Pons (tissue), 1 donor: Measurements from ENCODE around the gene PPARGC1A.

ENCODE experiments used
- DNase-seq: peaks from one replicate; pipeline ENCODE4 v3.0.0-alpha.2; 2016; ENCODE audit warnings: low spot score

The PPARGC1A gene

DNA sequence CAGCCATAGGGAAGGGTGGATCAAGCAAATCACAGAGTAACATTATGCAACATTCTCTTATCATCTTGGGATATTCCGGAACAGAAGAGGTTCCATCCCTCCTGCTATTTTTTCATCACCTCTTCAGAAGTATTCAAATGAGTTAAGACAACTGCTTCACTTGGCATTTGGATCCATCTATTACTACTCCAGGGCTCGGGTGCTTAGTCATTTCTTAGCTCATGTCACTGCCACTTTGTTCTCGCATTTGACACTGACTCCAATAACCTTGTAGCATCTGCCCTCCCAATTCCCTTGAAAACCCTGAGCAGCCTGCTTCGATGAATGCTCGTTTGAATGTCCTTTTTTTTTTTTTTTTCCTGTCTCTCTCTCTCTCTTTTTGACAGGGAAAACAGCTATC lies 114.9 kb downstream of the PPARGC1A start:
- DNase-seq: no peak

DNA sequence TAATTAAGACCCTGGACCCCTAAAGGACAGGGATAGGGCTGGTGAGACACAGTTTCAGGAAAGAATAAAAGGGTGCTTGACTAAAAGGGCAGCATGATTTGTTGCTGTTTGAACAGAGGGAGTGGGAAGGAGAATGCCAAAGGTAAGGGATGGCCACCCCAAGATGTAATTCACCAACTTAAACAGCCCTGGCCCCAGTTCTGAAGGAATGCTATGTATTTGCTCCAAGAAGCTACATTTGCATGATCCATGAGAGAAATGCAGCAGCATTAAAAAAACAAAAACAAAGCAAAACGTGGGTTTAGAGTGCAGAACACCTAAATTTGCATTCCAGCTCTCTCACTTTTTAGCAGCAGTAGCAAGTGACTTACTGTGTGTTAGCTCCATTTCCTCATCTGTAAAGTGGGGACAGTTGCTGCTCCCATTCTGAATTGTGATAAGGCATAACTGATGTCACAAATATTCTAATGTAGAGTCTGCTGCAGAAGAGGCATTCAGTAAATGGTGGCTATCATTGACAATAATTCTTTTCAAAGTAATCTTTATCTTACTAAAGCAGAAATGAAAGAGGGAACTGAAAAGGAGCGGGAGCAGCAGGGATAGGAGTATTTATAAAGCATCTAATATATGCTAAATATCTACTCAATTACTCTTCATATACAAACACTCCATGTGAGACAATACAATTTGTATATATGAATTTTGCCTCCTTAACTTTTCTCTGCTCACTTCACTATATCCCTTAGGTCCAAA lies 115.8 kb downstream of the PPARGC1A start:
- no peak for DNase-seq

GRCh38 chr4:23770011-23770410 lies 119.8 kb downstream of the PPARGC1A start:
- no peak for DNase-seq

- DNase-seq: no peak
Observed at GRCh38 chr4:23769406-23769805, 120.4 kb downstream of the PPARGC1A start.

GRCh38 chr4:23768541-23768940 lies 121.3 kb downstream of the PPARGC1A start:
- DNase-seq: no peak

GRCh38 chr4:23766344-23766743 lies 123.5 kb downstream of the PPARGC1A start:
- no peak for DNase-seq

DNA sequence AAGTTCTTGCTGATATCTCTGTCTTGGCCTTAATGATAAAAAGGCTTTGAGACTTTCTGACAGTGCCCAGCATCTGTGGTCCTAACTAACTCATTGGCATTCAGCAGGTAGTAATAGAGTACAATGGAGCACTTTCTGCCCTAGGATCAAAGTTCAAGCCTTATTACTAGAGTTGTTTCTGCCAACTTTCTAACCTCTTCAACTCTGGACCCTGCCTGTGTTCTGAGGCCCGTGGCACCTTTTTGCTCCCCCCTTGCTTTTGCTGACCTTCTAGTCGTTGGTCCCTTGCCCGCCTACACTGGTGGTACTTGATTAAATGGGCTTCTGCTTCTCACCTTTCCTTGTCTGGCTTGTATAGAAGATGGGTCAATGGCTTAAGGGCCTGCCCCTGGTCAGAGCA lies 126.3 kb downstream of the PPARGC1A start:
- no peak for DNase-seq

GRCh38 chr4:23762551-23762950 lies 127.3 kb downstream of the PPARGC1A start:
- DNase-seq: no peak

- DNase-seq: no peak
Observed at GRCh38 chr4:23759066-23759465, 130.8 kb downstream of the PPARGC1A start.

DNA sequence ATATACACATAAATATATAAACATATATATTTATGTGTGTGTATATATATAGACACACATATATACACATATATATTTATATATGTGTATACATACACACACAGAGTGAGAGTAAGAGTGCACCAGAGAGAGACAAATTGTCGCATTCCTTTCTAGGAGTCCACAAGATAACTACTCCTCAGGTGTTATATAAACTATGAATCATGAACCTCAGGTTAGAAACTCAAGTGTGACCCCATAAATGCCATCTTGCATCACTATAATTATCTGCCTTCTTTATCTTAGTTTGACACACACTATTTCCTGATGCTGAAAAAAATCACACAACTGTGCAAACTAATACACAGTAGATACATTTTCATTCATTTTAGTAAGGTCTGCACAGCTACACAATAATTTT lies 135.2 kb downstream of the PPARGC1A start:
- no peak for DNase-seq

GRCh38 chr4:23750125-23750524 lies 139.7 kb downstream of the PPARGC1A start:
- no peak for DNase-seq

- peak; percentile 78 for DNase-seq
Observed at GRCh38 chr4:23747281-23747735, 142.5 kb downstream of the PPARGC1A start.

- DNase-seq: no peak
Observed at GRCh38 chr4:23746672-23747071, 143.2 kb downstream of the PPARGC1A start.

- DNase-seq: no peak
Observed at GRCh38 chr4:23746027-23746426, 143.8 kb downstream of the PPARGC1A start.

GRCh38 chr4:23745377-23745776 lies 144.5 kb downstream of the PPARGC1A start:
- no peak for DNase-seq
